Activated gamma-delta T cell treated with Interleukin-2 at 50 U/mL for 16 hours (primary cell): ENCODE measurements around the gene PRIM2.
"Not testable (repeated sequence)": the region's sequence is repeated elsewhere in the genome, so short reads cannot be mapped to it uniquely, and the experiment has no call there.

Experiments used
- DNase-seq: peaks from one replicate; pipeline ENCODE4 v3.0.0-alpha.2; 2020

Gene PRIM2

GRCh38 chr6:57368965-57369731, 51.7 kb downstream of the PRIM2 start:
- DNase-seq: not testable (repeated sequence)

- DNase-seq: not testable (repeated sequence)
These were observed 54.3 kb downstream of the PRIM2 start for GRCh38 chr6:57371779-57372178.

- DNase-seq: not testable (repeated sequence)
These were observed 57.3 kb downstream of the PRIM2 start for GRCh38 chr6:57374764-57375163.

- DNase-seq: not testable (repeated sequence)
These were observed 58.7 kb downstream of the PRIM2 start for GRCh38 chr6:57376083-57376482.

GRCh38 chr6:57389038-57389592, 71.7 kb downstream of the PRIM2 start:
- not testable (repeated sequence) for DNase-seq

DNA sequence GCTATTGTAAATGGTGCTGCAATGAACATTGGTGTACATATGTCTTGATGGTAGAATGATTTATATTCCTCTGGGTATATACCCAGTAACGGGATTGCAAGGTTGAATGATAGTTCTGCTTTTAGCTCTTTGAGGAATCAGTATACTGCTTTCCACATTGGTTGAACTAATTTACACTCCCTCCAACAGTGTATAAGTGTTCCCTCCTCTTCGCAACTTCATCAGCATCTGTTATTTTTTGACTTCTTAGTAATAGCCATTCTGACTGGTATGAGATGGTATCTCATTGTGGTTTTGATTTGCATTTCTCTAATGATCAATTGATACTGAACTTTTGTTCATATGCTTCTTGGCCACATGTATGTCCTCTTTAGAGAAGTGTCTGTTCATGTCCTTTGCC, 73.4 kb downstream of the PRIM2 start:
- DNase-seq: not testable (repeated sequence)

GRCh38 chr6:57392047-57392446, 74.6 kb downstream of the PRIM2 start:
- DNase-seq: not testable (repeated sequence)

DNA sequence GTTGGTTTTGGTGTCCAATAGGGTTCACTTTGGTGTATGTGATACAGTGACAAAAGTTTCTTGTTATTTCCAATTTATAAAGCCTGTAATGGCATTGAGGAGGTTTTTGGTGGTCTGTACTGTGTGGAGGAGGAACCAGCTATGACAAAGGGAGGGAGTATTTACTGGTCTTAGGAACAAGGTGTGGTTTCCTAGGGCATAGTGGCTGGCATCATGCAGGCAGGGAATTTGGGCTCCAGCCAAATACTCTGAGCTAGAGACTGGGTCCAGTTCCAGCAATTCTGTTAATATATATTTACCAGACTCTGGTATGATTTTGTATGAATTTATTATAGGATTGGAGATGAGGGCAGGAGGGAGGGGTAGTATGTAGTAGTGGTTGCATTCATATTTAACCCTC, 101.9 kb downstream of the PRIM2 start:
- not testable (repeated sequence) for DNase-seq

DNA sequence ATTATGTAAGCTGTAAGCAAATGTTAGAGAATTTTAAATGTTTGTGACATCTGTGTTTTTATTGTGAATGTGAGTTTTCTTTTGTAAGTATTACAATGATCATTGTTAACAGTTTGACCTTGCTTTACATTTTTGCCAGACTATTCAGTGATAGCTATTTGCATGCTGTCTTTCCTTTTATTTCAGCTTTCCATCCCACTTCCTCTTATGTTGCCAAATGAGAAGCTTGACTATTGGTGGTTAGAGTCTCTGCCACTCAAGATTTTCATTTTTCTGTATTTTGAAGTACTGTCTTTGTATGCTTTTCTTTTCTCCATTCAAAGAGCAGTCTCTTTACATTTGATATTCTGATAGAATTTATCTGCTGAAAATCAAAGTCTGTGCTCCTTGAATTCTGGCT, 104.1 kb downstream of the PRIM2 start:
- DNase-seq: no peak

- DNase-seq: no peak
These were observed 106.0 kb downstream of the PRIM2 start for GRCh38 chr6:57423468-57423867.

DNA sequence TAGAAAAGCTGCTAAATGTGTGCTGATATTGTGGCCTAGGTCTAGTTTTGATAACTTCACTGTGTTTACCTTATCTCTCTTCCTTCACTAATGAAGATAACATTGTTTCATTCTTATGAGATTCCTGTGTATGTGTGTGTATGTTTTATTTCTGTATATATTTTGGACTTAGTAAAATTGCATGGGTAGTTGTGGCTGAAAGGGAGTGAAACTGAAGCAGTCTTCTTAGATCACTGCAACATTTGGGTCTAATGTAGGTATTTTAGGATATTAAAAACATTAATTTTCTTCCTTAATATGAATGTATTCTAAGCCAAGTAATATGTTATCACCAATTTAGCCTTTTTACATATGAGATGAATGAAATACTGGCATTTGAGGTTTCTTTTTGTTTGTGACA, 114.3 kb downstream of the PRIM2 start:
- DNase-seq: not testable (repeated sequence)

- no peak for DNase-seq
These were observed 114.7 kb downstream of the PRIM2 start for GRCh38 chr6:57432157-57432556.

- no peak for DNase-seq
These were observed 115.7 kb downstream of the PRIM2 start for GRCh38 chr6:57432919-57433684.

DNA sequence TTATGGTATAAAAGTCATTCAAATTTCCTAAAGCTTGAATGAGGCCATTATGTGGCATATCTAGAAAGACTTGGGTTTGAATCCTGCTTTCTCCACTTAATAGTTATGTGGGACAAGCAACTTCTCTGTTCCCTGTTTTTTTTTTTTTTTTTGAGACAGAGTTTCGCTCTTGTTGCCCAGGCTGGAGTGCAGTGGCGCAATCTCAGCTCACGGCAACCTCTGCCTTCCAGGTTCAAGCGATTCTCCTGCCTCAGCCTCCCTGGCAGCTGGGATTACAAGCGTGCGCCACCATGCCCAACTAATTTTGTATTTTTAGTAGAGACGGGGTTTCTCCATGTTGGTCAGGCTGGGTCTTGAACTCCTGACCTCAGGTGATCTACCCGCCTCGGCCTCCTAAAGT, 116.4 kb downstream of the PRIM2 start:
- not testable (repeated sequence) for DNase-seq

DNA sequence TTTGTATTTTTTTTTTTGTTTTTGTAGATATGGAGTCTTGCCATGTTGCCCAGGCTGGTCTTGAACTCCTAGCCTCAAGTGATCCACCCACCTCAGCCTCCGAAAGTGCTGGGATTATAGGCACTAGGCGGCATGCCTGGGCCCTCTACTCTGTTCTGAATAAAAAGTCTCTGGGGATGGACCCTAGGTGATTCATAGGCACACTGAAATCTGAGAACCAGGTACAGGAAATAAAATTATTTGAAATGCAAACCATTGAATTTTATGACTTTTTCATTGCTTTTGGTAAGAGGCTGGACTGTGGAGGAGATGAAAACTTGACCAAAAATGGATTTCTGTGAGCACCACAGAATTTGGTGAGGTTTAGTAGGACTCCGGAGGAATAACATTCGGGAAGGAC, 117.5 kb downstream of the PRIM2 start:
- DNase-seq: no peak

GRCh38 chr6:57435475-57436160, 118.2 kb downstream of the PRIM2 start:
- DNase-seq: no peak

DNA sequence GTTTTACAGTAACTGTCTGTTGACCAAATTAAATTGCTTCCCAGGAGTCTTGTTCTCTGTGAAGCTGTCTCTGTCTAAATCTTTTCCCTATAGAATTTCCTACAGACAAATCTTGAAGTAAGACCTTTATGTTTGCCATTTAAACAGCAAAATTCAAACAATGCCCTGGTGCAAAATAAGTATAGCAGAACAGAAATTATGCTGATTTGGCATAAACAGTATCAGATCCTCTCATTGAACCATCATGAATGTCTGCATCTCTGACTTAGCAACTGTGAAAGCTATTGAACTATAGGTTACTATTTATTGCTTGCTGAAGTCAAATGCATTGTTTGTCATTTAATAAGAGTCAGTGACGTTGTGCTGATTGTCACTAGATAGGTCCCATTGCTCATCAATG, 123.3 kb downstream of the PRIM2 start:
- not testable (repeated sequence) for DNase-seq

GRCh38 chr6:57442133-57442532, 124.7 kb downstream of the PRIM2 start:
- not testable (repeated sequence) for DNase-seq

- DNase-seq: not testable (repeated sequence)
These were observed 125.8 kb downstream of the PRIM2 start for GRCh38 chr6:57443181-57443580.

GRCh38 chr6:57444787-57445186, 127.4 kb downstream of the PRIM2 start:
- not testable (repeated sequence) for DNase-seq

- not testable (repeated sequence) for DNase-seq
These were observed 127.9 kb downstream of the PRIM2 start for GRCh38 chr6:57445379-57445778.

- not testable (repeated sequence) for DNase-seq
These were observed 128.5 kb downstream of the PRIM2 start for GRCh38 chr6:57445790-57446468.
